ENCODE results near the gene PRR20B.
"Not testable (repeated sequence)": the region's sequence is repeated elsewhere in the genome, so short reads cannot be mapped to it uniquely, and the experiment has no call there.

The PRR20B gene

GRCh38 chr13:57147188-57147587 lies at the start of gene PRR20B:
Gene PRR20B, plus strand, starts transcription at chr13:57147488. Its CDS starts 387 bp downstream, at chr13:57147875.
- in situ Hi-C loops (cut with MboI; ENCODE audit: low pct_unique_long_range_greater_than_20kb, low sequenced_read_pairs); DNase-seq: not testable (repeated sequence)

DNA sequence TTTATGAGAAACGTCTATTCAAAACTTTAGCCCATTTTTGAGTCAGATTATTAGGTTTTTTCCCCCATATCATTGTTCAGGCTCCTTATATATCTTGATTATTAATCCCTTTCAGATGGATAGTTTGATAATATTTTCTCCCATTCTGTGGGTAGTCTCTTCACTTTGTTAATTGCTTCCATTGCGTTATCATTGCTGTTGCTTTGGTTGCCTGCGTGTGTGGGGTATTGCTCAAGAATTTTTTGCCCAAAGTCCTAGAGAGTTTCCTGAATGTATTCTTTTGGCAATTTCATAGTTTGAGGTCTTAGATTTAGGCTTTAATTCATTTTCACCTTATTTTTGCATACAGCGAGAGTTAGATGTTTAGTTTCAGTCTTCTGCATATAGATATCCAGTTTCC lies 32.3 kb upstream of the PRR20B start:
- in situ Hi-C loops (cut with MboI; ENCODE audit: low pct_unique_long_range_greater_than_20kb, low sequenced_read_pairs) = no loop called here
- DNase-seq = no peak

DNA sequence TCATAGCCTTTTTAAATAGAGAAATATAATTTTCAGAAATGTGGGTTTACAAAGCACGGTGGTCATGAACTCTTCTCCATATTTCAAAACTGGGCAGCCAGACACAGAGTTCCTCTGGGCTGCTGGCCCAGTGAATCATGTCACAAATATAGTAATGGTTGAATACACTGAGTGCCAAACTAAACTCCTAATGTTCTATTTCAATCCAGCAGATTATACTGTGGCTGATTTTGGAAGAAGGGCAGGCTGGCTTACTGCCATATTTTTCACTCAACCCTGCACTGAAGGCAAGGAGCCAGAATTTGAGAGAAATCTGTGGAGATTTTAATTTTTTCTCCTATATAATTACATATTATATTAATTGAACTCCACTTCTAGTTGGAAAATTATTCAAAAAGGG lies 23.6 kb upstream of the PRR20B start:
- in situ Hi-C loops (cut with MboI; ENCODE audit: low pct_unique_long_range_greater_than_20kb, low sequenced_read_pairs) = no loop called here
- DNase-seq = no peak

- in situ Hi-C loops (cut with MboI; ENCODE audit: low pct_unique_long_range_greater_than_20kb, low sequenced_read_pairs) = no loop called here
- DNase-seq = no peak
Measured at GRCh38 chr13:57128909-57129308, 18.4 kb upstream of the PRR20B start.

- no peak for DNase-seq
Measured at GRCh38 chr13:57136093-57136492, 11.2 kb upstream of the PRR20B start.

GRCh38 chr13:57137585-57137984 lies 9.7 kb upstream of the PRR20B start:
- no peak for DNase-seq
- in situ Hi-C loops (cut with MboI; ENCODE audit: low pct_unique_long_range_greater_than_20kb, low sequenced_read_pairs) = no loop called here

More at GRCh38 chr13:57136093-57136492, 11.2 kb upstream of the PRR20B start:
- in situ Hi-C loops (cut with MboI; ENCODE audit: low pct_unique_long_range_greater_than_20kb, low sequenced_read_pairs) = no loop called here

GRCh38 chr13:57138988-57139387 lies 8.3 kb upstream of the PRR20B start:
- no peak for DNase-seq
- in situ Hi-C loops (cut with MboI; ENCODE audit: low pct_unique_long_range_greater_than_20kb, low sequenced_read_pairs) = no loop called here

DNA sequence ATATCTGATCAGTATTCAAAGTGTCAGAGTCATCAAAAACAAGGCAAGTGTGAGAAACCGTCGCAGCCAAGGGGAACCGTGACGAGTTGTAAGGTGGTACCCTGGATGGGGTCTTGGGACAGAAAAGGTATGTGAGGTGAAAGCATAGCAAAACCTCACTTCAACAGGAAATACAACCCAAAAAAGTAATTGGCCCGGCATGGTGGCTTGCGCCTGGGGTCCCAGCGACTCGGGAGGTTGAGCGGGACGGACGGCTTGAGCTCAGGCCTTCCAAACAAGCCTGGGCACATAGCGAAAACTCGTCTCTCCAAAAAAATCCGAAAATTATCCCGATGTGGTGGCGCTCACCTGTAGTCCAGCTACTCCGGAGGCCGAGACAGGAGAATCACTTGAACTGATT lies 7.5 kb upstream of the PRR20B start:
- in situ Hi-C loops (cut with MboI; ENCODE audit: low pct_unique_long_range_greater_than_20kb, low sequenced_read_pairs); DNase-seq: not testable (repeated sequence)

DNA sequence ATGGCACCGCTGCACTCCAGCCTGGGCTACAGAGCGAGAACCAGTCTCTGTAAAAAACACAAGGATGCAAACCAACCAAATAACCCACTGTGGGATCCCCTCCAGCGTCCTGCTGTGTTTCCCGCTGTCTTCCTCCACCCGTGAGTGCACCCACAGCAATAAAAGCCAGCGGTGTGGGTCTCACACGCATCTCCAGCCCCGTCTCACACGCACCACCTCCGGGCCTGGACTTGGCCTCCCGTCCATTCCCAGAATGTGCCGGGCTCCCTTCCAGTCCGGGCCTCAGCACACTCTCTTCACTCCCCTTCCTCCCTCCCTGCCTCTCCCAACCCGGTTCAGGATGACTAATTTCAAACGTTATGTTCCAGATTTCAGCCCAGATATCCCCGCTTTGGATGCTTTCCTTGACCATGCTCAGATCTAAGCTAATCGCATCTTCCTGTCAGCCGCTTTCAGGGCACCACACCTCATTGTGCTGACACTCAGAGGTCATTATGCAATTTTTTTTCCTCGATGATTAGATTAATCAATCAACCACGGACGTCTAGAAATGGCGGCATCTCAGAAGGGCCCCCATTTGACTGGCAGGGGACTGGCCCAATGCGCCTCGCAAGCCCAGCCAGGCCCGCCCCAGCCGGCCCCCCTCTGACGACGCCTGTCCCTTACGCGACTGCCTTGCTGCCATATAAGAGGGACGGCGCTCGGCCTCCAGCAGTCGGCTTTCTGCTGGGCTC lies 6.9 kb upstream of the PRR20B start, which contains the start of gene PRR20A:
PRR20A (plus strand) TSS at position 684 of the 734 bp plus-strand sequence. CDS start 387 bp downstream, outside the sequence.
- in situ Hi-C loops (cut with MboI; ENCODE audit: low pct_unique_long_range_greater_than_20kb, low sequenced_read_pairs); DNase-seq: not testable (repeated sequence)

GRCh38 chr13:57148106-57148505 lies 818 bp downstream of the PRR20B start:
- in situ Hi-C loops (cut with MboI; ENCODE audit: low pct_unique_long_range_greater_than_20kb, low sequenced_read_pairs); DNase-seq: not testable (repeated sequence)

DNA sequence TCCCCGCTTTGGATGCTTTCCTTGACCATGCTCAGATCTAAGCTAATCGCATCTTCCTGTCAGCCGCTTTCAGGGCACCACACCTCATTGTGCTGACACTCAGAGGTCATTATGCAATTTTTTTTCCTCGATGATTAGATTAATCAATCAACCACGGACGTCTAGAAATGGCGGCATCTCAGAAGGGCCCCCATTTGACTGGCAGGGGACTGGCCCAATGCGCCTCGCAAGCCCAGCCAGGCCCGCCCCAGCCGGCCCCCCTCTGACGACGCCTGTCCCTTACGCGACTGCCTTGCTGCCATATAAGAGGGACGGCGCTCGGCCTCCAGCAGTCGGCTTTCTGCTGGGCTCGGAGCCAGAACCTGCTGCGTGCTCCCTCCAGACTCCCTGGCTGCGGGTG lies 6.5 kb downstream of the PRR20B start, which contains the start of gene PRR20C:
PRR20C (plus strand) TSS at position 301 of the 400 bp plus-strand sequence. CDS start 387 bp downstream, outside the sequence.
- in situ Hi-C loops (cut with MboI; ENCODE audit: low pct_unique_long_range_greater_than_20kb, low sequenced_read_pairs); DNase-seq: not testable (repeated sequence)

- DNase-seq; in situ Hi-C loops (cut with MboI; ENCODE audit: low pct_unique_long_range_greater_than_20kb, low sequenced_read_pairs): not testable (repeated sequence)
Measured at GRCh38 chr13:57160332-57160731, 13.0 kb downstream of the PRR20B start, which contains the start of gene PRR20D. Gene PRR20D, plus strand, starts transcription at chr13:57160632. Its CDS starts 387 bp downstream, at chr13:57161019.

DNA sequence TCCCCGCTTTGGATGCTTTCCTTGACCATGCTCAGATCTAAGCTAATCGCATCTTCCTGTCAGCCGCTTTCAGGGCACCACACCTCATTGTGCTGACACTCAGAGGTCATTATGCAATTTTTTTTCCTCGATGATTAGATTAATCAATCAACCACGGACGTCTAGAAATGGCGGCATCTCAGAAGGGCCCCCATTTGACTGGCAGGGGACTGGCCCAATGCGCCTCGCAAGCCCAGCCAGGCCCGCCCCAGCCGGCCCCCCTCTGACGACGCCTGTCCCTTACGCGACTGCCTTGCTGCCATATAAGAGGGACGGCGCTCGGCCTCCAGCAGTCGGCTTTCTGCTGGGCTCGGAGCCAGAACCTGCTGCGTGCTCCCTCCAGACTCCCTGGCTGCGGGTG lies 19.6 kb downstream of the PRR20B start, which contains the start of gene PRR20E:
PRR20E (plus strand) TSS at position 301 of the 400 bp plus-strand sequence. CDS start 387 bp downstream, outside the sequence.
- in situ Hi-C loops (cut with MboI; ENCODE audit: low pct_unique_long_range_greater_than_20kb, low sequenced_read_pairs); DNase-seq: not testable (repeated sequence)

GRCh38 chr13:57191667-57192066 lies 44.4 kb downstream of the PRR20B start:
- in situ Hi-C loops (cut with MboI; ENCODE audit: low pct_unique_long_range_greater_than_20kb, low sequenced_read_pairs) = no loop called here
- no peak for DNase-seq
